HG02973 (cell line): ENCODE data around the gene ATP10B.
A peak's percentile ranks its signal among the peaks of the same experiment; 100 is the strongest.
"Not testable (repeated sequence)": the region's sequence is repeated elsewhere in the genome, so short reads cannot be mapped to it uniquely, and the experiment has no call there.

Experiments used
- ATAC-seq: cut with Tn5 transposase; IDR thresholded peaks from one replicate; pipeline ENCODE4 v1.9.1; 2021; ENCODE audit warnings: moderate library complexity; ENCODE audit not compliant: unreplicated experiment

The ATP10B gene, protein sequence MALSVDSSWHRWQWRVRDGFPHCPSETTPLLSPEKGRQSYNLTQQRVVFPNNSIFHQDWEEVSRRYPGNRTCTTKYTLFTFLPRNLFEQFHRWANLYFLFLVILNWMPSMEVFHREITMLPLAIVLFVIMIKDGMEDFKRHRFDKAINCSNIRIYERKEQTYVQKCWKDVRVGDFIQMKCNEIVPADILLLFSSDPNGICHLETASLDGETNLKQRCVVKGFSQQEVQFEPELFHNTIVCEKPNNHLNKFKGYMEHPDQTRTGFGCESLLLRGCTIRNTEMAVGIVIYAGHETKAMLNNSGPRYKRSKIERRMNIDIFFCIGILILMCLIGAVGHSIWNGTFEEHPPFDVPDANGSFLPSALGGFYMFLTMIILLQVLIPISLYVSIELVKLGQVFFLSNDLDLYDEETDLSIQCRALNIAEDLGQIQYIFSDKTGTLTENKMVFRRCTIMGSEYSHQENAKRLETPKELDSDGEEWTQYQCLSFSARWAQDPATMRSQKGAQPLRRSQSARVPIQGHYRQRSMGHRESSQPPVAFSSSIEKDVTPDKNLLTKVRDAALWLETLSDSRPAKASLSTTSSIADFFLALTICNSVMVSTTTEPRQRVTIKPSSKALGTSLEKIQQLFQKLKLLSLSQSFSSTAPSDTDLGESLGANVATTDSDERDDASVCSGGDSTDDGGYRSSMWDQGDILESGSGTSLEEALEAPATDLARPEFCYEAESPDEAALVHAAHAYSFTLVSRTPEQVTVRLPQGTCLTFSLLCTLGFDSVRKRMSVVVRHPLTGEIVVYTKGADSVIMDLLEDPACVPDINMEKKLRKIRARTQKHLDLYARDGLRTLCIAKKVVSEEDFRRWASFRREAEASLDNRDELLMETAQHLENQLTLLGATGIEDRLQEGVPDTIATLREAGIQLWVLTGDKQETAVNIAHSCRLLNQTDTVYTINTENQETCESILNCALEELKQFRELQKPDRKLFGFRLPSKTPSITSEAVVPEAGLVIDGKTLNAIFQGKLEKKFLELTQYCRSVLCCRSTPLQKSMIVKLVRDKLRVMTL (N-terminal part only)

DNA sequence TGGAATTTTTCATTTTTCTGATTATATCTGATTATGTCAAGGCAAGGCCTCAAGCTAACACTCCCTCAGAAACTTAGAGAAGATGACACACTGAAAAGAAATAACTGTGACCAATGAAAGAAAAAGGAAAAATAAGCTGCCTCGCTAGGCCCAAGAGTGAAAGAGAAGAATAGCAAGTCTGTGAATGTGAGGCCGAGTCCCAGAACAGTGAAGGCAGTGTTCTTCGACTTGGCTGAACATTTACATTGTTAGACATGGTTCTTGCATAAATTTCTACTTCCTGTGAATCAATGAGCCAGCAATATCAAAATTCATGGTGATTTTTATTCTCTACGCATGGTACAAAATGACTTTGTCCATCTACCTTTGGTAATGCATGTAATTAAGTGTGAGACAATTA is at the start of gene ATP10B:
TSS of gene ATP10B (minus strand) at position 163 of the 400 bp plus-strand sequence. CDS start 164,137 bp downstream, outside the sequence.
- ATAC-seq = no peak

DNA sequence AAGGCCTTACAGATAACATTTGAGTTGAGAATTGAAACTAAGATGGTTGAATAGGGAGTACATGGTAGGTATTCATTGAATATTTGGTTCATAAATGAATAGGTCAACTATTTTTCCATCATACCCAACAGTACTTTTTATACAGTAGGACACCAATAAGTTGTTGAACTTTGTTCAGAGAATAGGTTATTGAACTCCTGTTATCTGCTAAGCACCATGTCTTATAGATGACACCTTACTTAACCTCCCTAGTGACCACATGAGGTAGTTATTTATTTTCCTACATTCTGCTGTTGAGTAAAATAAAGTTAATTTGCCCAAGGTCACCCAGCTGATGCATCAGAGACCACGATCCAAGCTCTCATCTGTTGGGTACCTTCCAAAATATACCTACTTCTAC is 49.6 kb upstream of the ATP10B start:
- no peak for ATAC-seq

DNA sequence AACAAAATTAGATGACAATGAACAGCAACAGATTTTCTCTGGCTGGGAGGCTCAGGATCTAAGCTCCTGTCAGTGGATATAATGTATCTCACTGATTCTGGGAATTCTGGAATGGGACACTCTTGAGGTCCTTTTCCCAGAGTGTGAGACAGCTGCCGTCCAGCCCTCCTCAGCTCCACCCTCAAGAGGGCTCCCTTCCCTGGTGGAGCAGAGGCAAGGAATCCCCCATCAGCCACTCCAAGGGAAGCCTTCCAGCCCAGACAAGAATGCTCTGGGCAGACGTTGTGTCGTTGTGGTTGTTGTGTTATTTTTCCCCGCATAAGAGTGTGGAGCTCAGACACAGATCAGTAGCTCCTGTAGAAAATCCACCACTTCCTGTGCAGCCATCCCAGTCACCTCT is 47.7 kb upstream of the ATP10B start:
- no peak for ATAC-seq

DNA sequence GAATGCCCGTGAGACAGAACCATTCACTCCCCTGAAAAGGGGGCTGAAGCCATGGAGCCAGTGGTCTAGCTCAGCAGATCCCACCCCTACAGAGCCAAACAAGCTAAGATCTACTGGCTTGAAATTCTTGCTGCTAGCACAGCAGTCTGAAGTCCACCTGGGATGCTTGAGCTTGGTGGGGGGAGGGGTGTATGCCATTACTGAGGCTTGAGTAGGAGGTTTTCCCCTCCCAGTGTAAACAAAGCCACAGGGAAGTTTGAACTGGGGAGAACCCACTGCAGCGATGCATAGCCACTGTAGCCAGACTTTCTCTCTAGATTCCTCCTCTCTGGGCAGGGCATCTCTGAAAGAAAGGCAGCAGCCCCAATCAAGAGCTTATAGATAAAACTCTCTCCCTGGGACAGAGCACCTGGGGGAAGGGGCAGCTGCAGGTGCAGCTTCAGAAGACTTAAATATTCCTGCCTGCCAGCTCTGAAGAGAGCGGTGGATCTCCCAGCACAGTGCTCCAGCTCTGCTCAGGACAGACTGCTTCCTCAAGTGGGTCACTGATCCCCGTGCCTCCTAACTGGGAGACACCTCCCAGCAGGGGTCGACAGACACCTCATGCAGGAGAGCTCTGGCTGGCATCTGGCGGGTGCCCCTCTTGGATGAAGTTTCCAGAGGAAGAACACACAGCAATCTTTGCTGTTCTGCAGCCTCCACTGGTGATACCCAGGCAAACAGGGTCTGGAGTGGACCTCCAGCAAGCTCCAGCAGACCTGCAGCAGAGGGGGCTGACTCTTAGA is 41.4 kb upstream of the ATP10B start:
- ATAC-seq = not testable (repeated sequence)

DNA sequence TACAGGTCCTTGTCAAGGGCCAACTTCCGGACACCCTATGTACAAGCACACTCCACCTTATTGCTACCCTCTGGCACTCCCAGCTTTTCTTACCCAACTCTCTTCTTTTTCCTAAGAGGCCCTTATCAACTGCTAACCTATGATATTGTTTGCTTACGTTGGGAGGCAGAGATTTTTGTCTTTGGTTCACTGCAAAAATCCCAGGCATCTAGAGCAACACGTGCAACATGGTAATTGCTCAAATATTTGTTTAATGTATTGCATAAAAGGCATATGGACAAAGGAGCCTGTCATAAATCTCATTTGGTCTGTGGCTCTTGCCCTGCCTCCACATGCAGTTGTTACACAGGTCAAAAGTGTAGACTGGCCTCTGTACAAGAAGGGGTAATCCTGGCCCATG is 35.8 kb upstream of the ATP10B start:
- no peak for ATAC-seq

DNA sequence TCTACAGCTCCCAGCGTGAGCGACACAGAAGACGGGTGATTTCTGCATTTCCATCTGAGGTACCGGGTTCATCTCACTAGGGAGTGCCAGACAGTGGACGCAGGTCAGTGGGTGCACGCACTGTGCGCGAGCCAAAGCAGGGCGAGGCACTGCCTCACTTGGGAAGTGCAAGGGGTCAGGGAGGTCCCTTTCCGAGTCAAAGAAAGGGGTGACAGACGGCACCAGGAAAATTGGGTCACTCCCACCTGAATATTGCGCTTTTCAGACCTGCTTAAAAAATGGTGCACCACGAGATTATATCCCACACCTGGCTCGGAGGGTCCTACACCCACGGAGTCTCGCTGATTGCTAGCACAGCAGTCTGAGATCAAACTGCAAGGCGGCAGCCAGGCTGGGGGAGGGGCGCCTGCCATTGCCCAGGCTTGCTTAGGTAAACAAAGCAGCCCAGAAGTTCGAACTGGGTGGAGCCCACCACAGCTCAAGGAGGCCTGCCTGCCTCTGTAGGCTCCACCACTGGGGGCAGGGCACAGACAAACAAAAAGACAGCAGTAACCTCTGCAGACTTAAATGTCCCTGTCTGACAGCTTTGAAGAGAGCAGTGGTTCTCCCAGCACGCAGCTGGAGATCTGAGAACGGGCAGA is 21.7 kb upstream of the ATP10B start:
- not testable (repeated sequence) for ATAC-seq

DNA sequence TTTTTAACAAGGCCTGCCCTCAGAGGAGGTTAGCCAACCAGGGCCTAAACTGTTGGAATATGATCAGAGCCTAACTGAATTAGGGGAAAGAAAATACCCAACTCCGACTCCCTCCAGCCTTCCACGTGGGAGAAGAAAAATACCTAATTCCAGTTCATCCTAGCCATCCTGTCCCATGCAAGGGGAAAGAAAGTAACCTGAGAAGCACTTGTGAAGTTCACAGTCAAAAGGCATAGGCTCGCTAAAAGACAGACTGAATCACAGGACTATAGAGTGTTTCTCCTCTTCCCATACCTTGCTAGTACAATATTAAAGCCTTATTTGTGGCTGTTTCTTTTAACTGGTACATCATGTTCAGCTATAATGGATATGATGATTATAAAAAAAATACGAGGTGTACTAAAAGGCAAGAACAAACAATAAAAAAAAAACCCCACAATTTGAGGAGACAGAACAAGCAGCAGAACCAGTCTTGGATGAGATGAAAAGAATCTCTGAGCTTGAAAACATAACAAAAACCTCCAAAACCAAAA is 18.0 kb upstream of the ATP10B start:
- ATAC-seq = no peak

DNA sequence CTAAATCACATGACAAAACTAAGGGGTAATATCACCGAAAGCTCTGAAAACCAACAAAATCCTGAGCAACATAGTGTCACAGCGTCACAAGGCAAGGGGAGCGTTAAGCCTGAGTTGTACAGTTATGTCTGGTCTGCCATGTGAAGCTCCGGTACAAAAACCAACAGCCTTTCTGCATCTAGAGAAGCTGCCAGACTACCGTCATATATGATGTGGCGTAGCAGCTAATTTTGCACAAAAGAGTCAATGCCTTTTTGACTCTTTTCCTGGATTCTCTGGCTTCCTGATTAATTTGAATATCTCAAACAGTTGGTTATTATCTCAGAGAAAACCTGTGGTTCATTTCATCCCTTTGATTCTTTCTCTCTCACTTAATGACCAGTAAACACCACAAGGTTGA is 16.0 kb upstream of the ATP10B start:
- ATAC-seq = no peak

DNA sequence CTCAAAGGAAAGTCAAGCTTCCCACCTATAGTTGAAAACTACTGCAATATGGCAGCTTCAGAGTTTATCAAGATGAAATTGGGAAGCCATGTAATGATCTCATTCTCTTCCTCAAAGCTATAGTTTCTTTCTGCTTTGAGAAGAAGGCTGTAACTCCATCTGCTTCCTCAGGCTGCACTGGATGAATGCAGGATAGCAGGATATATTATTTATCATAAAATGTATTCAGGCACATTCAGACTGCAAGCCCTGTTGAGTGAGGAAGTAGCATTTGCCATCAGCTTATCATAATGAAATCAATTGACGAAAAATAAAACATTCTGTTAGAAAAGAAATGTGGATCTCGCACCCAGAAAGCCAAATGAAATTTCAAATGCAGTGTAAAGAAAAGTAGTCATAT is 560 bp downstream of the ATP10B start:
- no peak for ATAC-seq

DNA sequence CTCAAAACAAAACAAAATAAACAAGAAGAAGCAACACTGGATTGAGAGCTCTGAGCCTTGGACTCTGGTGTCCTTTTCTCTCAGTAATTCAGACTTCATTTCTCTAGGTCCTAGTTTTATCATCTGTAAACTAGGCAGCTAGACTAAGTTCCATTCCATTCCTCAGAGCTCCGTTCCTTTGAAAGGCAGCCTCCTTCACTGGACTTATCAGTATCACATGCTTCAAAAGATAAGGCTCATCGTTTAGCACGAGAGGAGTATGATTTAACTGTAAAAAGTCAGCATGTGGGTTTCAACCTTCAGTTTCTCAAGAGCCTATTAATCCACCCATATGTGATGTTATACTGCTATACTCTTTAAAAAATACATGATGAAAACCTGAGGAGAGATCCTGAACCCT is 1.6 kb downstream of the ATP10B start:
- ATAC-seq = no peak

DNA sequence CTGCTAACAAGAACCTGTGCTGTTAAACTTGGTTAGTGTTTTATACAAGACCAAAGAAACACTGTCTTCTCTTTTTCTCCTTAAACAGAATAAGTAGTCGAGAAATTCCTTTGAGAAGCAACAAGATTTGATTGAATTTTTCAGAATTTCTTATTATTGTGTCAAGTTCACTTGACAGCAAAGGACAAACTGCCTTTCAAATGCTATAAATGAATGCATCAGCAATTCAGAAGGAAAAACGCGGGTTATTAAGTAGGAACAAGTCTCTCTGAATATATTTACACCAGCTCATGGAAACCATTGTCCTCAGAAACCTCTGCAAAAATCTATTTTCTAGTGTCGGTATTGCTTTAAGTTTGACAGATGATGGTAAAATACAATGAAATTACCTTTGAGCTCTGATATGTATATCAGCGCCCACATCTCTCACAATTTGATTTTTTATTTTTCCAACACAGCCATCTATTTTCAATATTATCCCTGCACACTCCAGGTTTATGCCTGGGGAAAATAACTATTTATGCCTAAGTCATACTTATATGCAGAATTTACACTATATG is 4.4 kb downstream of the ATP10B start:
- no peak for ATAC-seq

DNA sequence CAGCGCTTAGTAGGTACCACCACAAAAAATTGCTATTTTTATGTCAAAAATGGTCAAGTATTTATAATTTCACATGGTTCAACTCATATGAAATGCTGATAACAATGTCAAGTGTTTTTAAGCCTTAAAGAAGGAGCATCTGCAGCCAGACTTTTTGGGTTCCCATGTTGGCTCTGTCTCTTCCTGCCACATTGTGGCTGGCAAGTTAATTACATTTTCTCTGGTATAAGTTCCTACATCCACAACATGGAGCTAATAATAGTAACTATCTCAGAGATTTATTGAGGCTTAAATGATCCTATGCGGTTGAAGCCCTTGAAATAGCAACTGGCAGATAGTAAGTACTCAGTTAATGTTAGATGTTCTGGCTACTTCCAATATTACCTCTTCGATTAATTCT is 5.4 kb downstream of the ATP10B start:
- ATAC-seq = no peak

DNA sequence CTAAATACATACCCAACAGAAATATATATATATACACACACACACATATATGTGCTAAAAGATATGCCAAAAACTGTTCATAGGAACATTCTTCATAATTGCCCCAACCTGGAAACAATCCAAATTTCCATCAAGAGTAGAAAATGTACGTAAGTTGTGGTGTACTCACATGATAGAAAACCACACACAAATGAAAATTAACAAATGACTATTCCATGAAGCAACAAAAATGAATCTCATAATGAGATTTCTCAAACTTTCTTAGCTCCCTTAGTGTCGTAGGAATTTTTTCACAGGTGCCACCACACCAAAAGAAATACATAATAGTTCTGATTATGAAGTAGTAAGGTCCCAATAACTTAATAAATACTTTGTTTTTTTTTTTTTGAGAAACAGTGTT is 7.8 kb downstream of the ATP10B start:
- no peak for ATAC-seq

DNA sequence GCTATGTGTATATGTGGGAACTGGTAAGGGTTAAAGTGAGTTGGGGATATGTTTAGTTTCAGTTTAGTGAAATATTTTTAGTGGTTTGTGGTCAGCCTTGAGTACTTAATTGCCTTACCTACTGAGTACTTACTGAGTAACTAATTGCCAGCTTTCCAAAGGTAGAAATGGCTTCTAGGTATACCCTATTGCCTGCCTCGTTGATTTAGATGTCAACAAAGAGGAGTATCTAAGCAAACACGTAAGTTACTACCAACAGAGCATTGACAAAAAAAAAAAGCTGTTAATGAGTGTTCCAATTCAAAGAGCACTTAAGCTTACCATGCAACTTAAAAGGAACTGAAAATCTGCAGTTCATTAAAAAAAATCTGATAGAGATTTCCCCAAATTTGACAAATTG is 8.8 kb downstream of the ATP10B start:
- ATAC-seq = peak; percentile 97

DNA sequence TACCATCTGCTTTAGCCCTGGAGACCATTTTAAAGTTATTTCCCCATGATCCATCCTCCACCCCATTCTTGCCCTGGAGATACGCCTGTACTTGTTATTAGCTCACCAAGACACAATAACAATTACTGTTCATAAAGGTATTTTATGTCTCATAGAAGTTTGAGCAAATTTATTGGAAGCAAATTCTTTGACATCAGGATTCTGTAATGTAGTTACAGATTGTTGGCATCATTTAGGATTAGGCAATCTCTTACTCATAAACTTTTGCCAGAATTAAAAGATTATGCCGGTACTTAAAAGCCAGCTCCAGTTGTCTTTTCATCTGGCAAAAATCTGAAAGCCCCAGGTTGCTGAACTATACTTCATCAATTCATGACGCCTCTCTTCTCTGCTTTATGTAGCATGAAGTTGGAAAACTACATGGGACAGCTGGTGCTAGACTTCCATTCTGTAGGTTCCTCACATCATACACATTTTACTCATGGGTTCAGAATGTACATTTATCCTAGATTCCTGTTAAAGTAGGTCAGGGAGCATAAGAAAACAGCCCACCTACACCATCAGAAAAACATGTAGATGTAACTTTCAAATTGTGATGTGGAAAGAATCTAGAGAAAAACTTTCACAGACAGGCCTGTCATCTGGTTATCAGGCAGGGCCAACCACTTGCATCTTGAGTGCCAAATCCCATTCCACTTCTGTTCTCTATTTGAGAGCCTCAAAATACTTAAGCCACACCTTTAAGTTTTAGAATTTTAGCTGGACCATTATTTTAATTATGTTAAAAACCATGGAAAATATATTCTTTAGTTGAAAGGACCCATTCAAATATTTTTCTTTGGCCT is 14.0 kb downstream of the ATP10B start:
- no peak for ATAC-seq

DNA sequence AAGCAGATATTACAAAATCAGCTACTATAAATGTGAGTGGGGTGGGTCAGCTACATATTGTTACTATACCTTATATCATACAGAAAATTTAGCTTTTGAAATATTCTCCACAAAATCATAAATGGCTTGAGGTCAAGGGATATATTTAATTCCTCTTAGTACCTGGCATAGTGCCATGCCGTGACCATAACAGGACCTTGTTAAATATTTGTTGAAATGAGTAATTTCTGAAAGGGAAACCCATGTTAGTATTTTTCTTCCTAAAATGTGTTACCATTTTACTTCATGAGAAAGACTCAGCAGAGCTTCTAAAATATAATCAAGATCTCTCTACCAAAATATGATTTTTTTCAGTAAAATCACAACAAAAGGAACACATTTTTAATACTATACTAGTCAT is 14.8 kb downstream of the ATP10B start:
- ATAC-seq = no peak

DNA sequence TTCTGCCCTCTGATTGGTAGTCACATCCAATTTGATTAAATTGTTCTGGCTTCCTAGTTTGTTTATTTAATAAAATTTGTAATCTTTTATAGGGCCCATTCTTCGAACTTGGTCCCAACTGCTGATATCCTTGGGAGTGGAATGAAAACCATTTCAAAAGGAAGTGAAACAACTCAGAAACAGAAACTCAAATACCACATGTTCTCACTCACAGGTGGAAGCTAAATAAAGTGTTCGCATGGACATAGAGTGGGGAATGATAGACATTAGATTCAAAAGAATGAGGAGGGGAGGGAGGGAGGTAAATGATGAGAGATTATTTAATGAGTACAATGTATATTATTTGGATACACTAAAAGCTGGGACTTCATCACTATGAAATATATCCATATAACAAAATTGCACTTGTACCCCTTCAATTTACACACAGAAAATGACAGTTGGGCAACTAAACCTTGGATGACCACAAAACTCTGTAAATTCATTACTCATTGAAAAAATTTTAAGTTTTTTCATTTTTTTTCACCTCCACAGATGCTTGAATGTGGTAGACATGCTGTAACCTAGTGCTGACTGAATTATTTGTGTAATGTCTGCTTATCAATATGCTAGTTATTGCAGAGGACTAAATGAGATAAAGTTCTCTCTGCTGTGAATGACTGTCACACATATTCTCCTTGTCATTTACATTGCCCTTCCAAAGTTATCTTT is 16.0 kb downstream of the ATP10B start:
- ATAC-seq = peak; percentile 69

DNA sequence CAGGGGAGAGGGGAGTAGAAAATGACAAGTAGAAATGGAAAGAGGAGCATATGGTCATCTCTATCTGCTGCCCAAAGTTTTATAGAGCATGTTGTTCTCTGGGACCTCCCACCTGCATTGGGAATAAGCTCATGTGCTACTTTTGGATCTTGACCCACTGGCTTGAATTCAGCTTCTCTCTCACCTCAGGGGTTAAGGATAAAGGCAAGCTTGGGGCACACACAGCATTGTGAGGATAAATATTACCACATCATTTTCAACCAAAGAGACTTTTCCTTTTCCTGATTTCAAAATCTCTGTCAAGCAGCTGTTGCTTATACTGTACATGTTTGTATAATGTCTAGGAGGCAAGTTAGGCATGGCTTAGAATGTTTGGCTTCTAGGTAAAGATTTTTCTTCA is 16.6 kb downstream of the ATP10B start:
- ATAC-seq = peak; percentile 15
